ENCODE measurements around the gene TNNI3K. TPM values are rescaled to one million over a fixed set of nuclear protein-coding genes. Genes with fewer than 3 reads are reported as not detected.

The TNNI3K gene
- total RNA-seq, 6 donors from 2014 or later, result 0.72 to 2.8 (median 2.1) TPM; not detected in 1

- 95 to 96% methylated on average over 5 of the region's 5 CpGs for WGBS, 2 donors
- ATAC-seq (ENCODE audit: low FRiP score in 2 of 2), result no peak
- H3K27ac ChIP-seq, result no peak overlapping the region
- H3K36me3 ChIP-seq, result no peaks in the 10 kb centered on the region
- H3K4me1 ChIP-seq, result no peaks in the 10 kb centered on the region
- H3K27me3 ChIP-seq, result no peaks in the 10 kb centered on the region
- H3K4me3 ChIP-seq, result no peak overlapping the region
- DNase-seq, result no peak
- H3K9me3 ChIP-seq, result no peaks in the 10 kb centered on the region
- no peak for TF ChIP-seq POLR2A (IDR thresholded peaks at IDR 0.05)
- TF ChIP-seq EP300 (IDR thresholded peaks at IDR 0.05), result no peak
- no peak for TF ChIP-seq CTCF (IDR thresholded peaks at IDR 0.05)
- TF ChIP-seq POLR2AphosphoS5 (IDR thresholded peaks at IDR 0.05), result no peak
Observed at GRCh38 chr1:74222701-74223100, 12.5 kb upstream of the TNNI3K start.

DNA sequence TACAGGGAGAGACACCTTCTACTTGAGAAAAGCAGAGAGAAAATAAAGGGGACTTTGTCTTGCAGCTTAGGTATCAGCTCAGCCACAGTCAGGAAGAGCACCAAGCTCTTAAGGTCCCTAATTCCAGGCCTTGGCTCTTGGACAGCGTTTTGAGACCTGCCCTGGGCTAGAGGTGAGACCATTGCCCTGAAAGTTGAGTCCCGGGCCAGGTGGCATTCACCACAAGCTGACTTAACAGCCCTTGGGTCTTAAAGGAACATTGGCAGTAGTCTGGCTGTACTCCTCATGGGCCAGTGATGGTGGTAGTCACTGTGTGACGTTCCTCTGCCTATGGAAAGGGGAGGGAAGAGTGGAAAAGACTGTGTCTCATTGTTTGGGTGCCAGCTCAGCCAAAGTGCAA, 11.7 kb upstream of the TNNI3K start:
- DNase-seq (no peak), ATAC-seq (ENCODE audit: low FRiP score in 2 of 2) (no peak)
- Histone ChIP-seq H3K4me3 (no peak overlapping the region), H3K27me3 (no peaks in the 10 kb centered on the region), H3K36me3 (no peaks in the 10 kb centered on the region), H3K27ac (no peak overlapping the region), H3K9me3 (peaks cover 0 to 3% (median 2%) of the 10 kb centered on the region in 4 donors), H3K4me1 (no peaks in the 10 kb centered on the region)
- 70 to 82% methylated on average over 2 to 3 of the region's 3 CpGs for WGBS, 2 donors
- TF ChIP-seq POLR2A (IDR thresholded peaks at IDR 0.05), result no peak
- TF ChIP-seq POLR2AphosphoS5 (IDR thresholded peaks at IDR 0.05), result no peak
- no peak for TF ChIP-seq CTCF (IDR thresholded peaks at IDR 0.05)
- no peak for TF ChIP-seq EP300 (IDR thresholded peaks at IDR 0.05)

DNA sequence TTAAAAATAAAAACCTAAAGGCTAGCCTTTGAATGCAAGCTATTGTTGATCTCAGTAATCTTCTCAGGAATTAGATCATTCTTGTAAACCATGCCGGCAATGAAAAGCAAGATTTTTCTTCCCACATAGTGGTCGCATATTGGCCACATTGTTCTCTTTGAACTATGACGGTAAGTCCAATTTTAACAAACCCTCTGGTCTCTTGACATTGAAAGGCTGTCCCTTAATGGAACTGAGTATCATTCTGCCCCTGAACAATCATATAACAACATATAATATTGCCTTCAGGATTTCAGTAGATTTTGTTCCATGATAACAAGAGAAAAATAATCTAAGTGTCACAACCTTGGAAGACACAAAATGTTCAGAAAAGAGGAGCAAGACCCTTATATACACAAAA, 1.3 kb downstream of the TNNI3K start:
- TF ChIP-seq EP300 (IDR thresholded peaks at IDR 0.05), result no peak
- TF ChIP-seq POLR2A (IDR thresholded peaks at IDR 0.05), result no peak
- no peak for TF ChIP-seq CTCF (IDR thresholded peaks at IDR 0.05)
- TF ChIP-seq POLR2AphosphoS5 (IDR thresholded peaks at IDR 0.05), result no peak
- ATAC-seq (ENCODE audit: low FRiP score in 2 of 2) (no peak), DNase-seq (no peak)
- H3K27ac ChIP-seq, result no peak overlapping the region
- no peaks in the 10 kb centered on the region for H3K4me1 ChIP-seq
- H3K36me3 ChIP-seq, result no peaks in the 10 kb centered on the region
- no peak overlapping the region for H3K4me3 ChIP-seq
- no peaks in the 10 kb centered on the region for H3K9me3 ChIP-seq
- WGBS, 2 donors, result 92 to 96% methylated on average over 3 of the region's 3 CpGs
- H3K27me3 ChIP-seq, result no peaks in the 10 kb centered on the region

DNA sequence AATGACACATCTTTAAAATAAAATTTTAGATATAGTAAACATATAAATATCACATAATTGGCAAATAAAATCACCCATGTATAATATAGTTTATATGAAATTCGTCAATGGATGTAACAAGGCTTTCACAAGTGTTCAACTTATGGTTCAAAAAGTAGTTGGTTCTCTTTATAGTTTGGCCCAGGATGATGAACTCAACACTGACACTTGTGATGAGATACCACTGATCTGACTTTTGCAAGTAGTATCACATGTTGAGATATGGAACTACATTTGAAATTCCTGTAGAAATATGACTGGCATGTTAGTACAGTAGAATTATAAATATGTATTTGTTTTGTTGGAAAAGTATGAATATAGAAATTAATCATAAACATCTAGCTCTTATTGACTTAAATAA, 1.8 kb downstream of the TNNI3K start:
- Histone ChIP-seq H3K9me3 (no peaks in the 10 kb centered on the region), H3K27ac (no peak overlapping the region), H3K27me3 (no peaks in the 10 kb centered on the region), H3K36me3 (no peaks in the 10 kb centered on the region), H3K4me3 (no peak overlapping the region), H3K4me1 (no peaks in the 10 kb centered on the region)
- DNase-seq, result no peak
- 77 to 80% methylated on average over 1 of the region's 1 CpG for WGBS, 2 donors
- ATAC-seq (ENCODE audit: low FRiP score in 2 of 2), result no peak
- no peak for TF ChIP-seq EP300 (IDR thresholded peaks at IDR 0.05)
- TF ChIP-seq POLR2AphosphoS5 (IDR thresholded peaks at IDR 0.05), result no peak
- no peak for TF ChIP-seq POLR2A (IDR thresholded peaks at IDR 0.05)
- TF ChIP-seq CTCF (IDR thresholded peaks at IDR 0.05), result no peak

- WGBS, 2 donors, result 87 to 92% methylated on average over 4 of the region's 4 CpGs
- H3K27ac ChIP-seq, result no peak overlapping the region
- no peak for ATAC-seq (ENCODE audit: low FRiP score in 2 of 2)
Observed at GRCh38 chr1:74237787-74238186, 2.6 kb downstream of the TNNI3K start.

More at GRCh38 chr1:74237787-74238186, 2.6 kb downstream of the TNNI3K start:
- H3K27me3 ChIP-seq, result no peaks in the 10 kb centered on the region
- H3K4me3 ChIP-seq, result no peak overlapping the region
- no peak for TF ChIP-seq CTCF (IDR thresholded peaks at IDR 0.05)
- no peak for TF ChIP-seq POLR2A (IDR thresholded peaks at IDR 0.05)
- TF ChIP-seq POLR2AphosphoS5 (IDR thresholded peaks at IDR 0.05), result no peak
- no peak for TF ChIP-seq EP300 (IDR thresholded peaks at IDR 0.05)
- H3K4me1 ChIP-seq, result no peaks in the 10 kb centered on the region
- no peak for DNase-seq
- no peaks in the 10 kb centered on the region for H3K9me3 ChIP-seq
- no peaks in the 10 kb centered on the region for H3K36me3 ChIP-seq
